HCT116 (cell line): ENCODE data around the gene ASB7.

ENCODE experiments used
- ATF3 ChIP-seq: IDR thresholded peaks from 2 replicates; pipeline ENCODE4 v1.6.1; 2012
- CTCF ChIP-seq, 3 experiments: fragments of 200-600 bp in 1 of 3; sonication (generic) in 1 of 3; IDR thresholded peaks in 2 of 3; conservative IDR thresholded peaks in 1 of 3; 2 replicates each; pipeline ENCODE4 v1.5.1; 2012 to 2017; ENCODE audit warnings: low read depth in 2 of 3, low read length in 2 of 3, antibody characterized with exemption in 1 of 3, borderline replicate concordance in 1 of 3, control low read depth in 1 of 3, mild to moderate bottlenecking in 1 of 3, mixed read lengths in 1 of 3, mixed run types in 1 of 3, moderate library complexity in 1 of 3; ENCODE audit not compliant: insufficient read depth in 1 of 3
- EZH2 ChIP-seq: fragments of 200-600 bp; sonication (generic); IDR thresholded peaks from 2 replicates; pipeline ENCODE4 v1.6.1; 2017; ENCODE audit warnings: antibody characterized with exemption, mixed run types
- POLR2A ChIP-seq: IDR thresholded peaks from 2 replicates; pipeline ENCODE4 v1.7.0; 2011; ENCODE audit warnings: borderline replicate concordance; ENCODE audit not compliant: insufficient read depth, insufficient read length; ENCODE audit errors: extremely low read depth
- REST ChIP-seq: IDR thresholded peaks from 2 replicates; pipeline ENCODE4 v1.6.1; 2012; ENCODE audit warnings: low read depth
- SP1 ChIP-seq: IDR thresholded peaks from 2 replicates; pipeline ENCODE4 v1.6.1; 2012; ENCODE audit warnings: low read depth
- YY1 ChIP-seq: IDR thresholded peaks from 2 replicates; pipeline ENCODE4 v1.6.1; 2011; ENCODE audit warnings: low read length, low read depth, moderate library complexity, mild to moderate bottlenecking; ENCODE audit not compliant: insufficient replicate concordance; ENCODE audit errors: extremely low read depth
- ZBTB33 ChIP-seq: IDR thresholded peaks from 2 replicates; pipeline ENCODE4 v1.6.1; 2011; ENCODE audit warnings: mild to moderate bottlenecking, low read length, moderate library complexity; ENCODE audit not compliant: insufficient replicate concordance; ENCODE audit errors: extremely low read depth
- ZNF274 ChIP-seq: fragments of 200-500 bp; sonication (Bioruptor generic); IDR thresholded peaks from 2 replicates; pipeline ENCODE4 v1.6.1; 2014; ENCODE audit warnings: mild to moderate bottlenecking, low read depth, low read length, inconsistent platforms

GRCh38 chr15:100558771-100559254 is 43.6 kb upstream of the ASB7 start:
- TF ChIP-seq CTCF (IDR thresholded peaks at IDR 0.05 in 2 of 3, conservative IDR thresholded peaks at IDR 0.05 in 1 of 3; ENCODE audit: borderline replicate concordance in 1 of 3, insufficient read depth in 1 of 3, low read depth in 2 of 3, low read length in 2 of 3) (no peak), YY1 (no peak), ZNF274 (no peak), EZH2 (no peak), ZBTB33 (no peak), POLR2A (no peak), SP1 (no peak), REST (no peak), ATF3 (no peak)
